COLO668 (cell line): Measurements from ENCODE around the gene NOL4L.
A peak's percentile ranks its signal among the peaks of the same experiment; 100 is the strongest.

Source experiments
- DNase-seq: peaks from one replicate; lab custom pipeline; 2025; ENCODE audit not compliant: unreplicated experiment; lab: John Stamatoyannopoulos, UW

NOL4L gene

GRCh38 chr20:32528171-32528891 lies 56.8 kb downstream of the NOL4L start:
- DNase-seq, result peak; percentile 50

- DNase-seq, result no peak
Measured at GRCh38 chr20:32527447-32528055, 57.6 kb downstream of the NOL4L start.

GRCh38 chr20:32527052-32527446 lies 58.1 kb downstream of the NOL4L start:
- DNase-seq, result no peak

GRCh38 chr20:32526541-32526940 lies 58.6 kb downstream of the NOL4L start:
- DNase-seq, result no peak

- no peak for DNase-seq
Measured at GRCh38 chr20:32526125-32526524, 59.0 kb downstream of the NOL4L start.

GRCh38 chr20:32524829-32525501 lies 60.2 kb downstream of the NOL4L start:
- peak; percentile 62 for DNase-seq

GRCh38 chr20:32523613-32524213 lies 61.4 kb downstream of the NOL4L start:
- no peak for DNase-seq

GRCh38 chr20:32522776-32523612 lies 62.1 kb downstream of the NOL4L start:
- DNase-seq, result peak; percentile 29

GRCh38 chr20:32522526-32522775 lies 62.7 kb downstream of the NOL4L start:
- peak; percentile 33 for DNase-seq

- peak; percentile 74 for DNase-seq
Measured at GRCh38 chr20:32521780-32522525, 63.2 kb downstream of the NOL4L start.

- no peak for DNase-seq
Measured at GRCh38 chr20:32520927-32521203, 64.3 kb downstream of the NOL4L start.

GRCh38 chr20:32519381-32519730 lies 65.8 kb downstream of the NOL4L start:
- DNase-seq, result no peak

- no peak for DNase-seq
Measured at GRCh38 chr20:32518593-32519380, 66.3 kb downstream of the NOL4L start.

- DNase-seq, result no peak
Measured at GRCh38 chr20:32517914-32518592, 67.1 kb downstream of the NOL4L start.

- DNase-seq, result no peak
Measured at GRCh38 chr20:32517518-32517873, 67.6 kb downstream of the NOL4L start.

GRCh38 chr20:32516583-32517517 lies 68.3 kb downstream of the NOL4L start:
- DNase-seq, result no peak

- no peak for DNase-seq
Measured at GRCh38 chr20:32515631-32516101, 69.5 kb downstream of the NOL4L start.

- no peak for DNase-seq
Measured at GRCh38 chr20:32514760-32515159, 70.4 kb downstream of the NOL4L start.
